Osteoblast (primary cell): ENCODE data around the gene SLC25A19. TPM values are rescaled to one million over a fixed set of nuclear protein-coding genes. Genes with fewer than 3 reads are reported as not detected.

Experiments used
- DNase-seq: peaks from one replicate; pipeline ENCODE4 v3.0.0; 2011; ENCODE audit warnings: low spot score, mixed read lengths; ENCODE audit not compliant: insufficient read length; ENCODE audit errors: missing footprints
- H2AFZ ChIP-seq: 2 replicates; pipeline ENCODE4 v1.6.0; 2011; ENCODE audit warnings: mild to moderate bottlenecking, low read length
- H3K27ac ChIP-seq: 2 replicates; pipeline ENCODE4 v1.5.1; 2011; ENCODE audit warnings: mild to moderate bottlenecking, low read depth, low read length, moderate library complexity
- H3K27me3 ChIP-seq: 2 replicates; pipeline ENCODE4 v1.6.0; 2012; ENCODE audit warnings: mild to moderate bottlenecking, control low read depth, inconsistent platforms, low read length, moderate library complexity; ENCODE audit not compliant: insufficient read depth
- H3K36me3 ChIP-seq: 2 replicates; pipeline ENCODE4 v1.5.1; 2011; ENCODE audit warnings: mild to moderate bottlenecking, low read length, control low read depth, moderate library complexity; ENCODE audit not compliant: insufficient read depth
- H3K4me1 ChIP-seq: 2 replicates; pipeline ENCODE4 v1.5.1; 2011; ENCODE audit warnings: mild to moderate bottlenecking, low read length, control low read depth, moderate library complexity; ENCODE audit not compliant: insufficient read depth
- H3K4me2 ChIP-seq: 2 replicates; pipeline ENCODE4 v1.6.0; 2011; ENCODE audit warnings: mild to moderate bottlenecking, low read length; ENCODE audit not compliant: insufficient read depth
- H3K4me3 ChIP-seq: fragments of 200-600 bp; sonication (generic); 3 replicates; pipeline ENCODE4 v1.5.1; 2012; ENCODE audit warnings: mild to moderate bottlenecking, low read length, inconsistent platforms; ENCODE audit not compliant: insufficient read depth
- H3K79me2 ChIP-seq: 2 replicates; pipeline ENCODE4 v1.6.0; 2012; ENCODE audit warnings: mild to moderate bottlenecking, low read length, control low read depth, inconsistent platforms; ENCODE audit not compliant: insufficient read depth
- H3K9me3 ChIP-seq: 2 replicates; pipeline ENCODE4 v1.5.1; 2011; ENCODE audit warnings: low read depth, low read length, control low read depth
- H4K20me1 ChIP-seq: 2 replicates; pipeline ENCODE4 v1.6.0; 2012; ENCODE audit warnings: mild to moderate bottlenecking, low read length, control low read depth; ENCODE audit not compliant: insufficient read depth
- CTCF ChIP-seq: IDR thresholded peaks from 2 replicates; pipeline ENCODE4 v1.5.1; 2011; ENCODE audit warnings: mild to moderate bottlenecking, low read depth, low read length, moderate library complexity; ENCODE audit errors: extremely low read depth
- total RNA-seq: library from RNA; depleted of rRNA; stranded (reverse); fragments of >200 nt; gene quantifications from 2 replicates; pipeline ENCODE4 v1.2.3, GENCODE V29; 2012

The SLC25A19 gene
- total RNA-seq, 1 donor, result 4.7 TPM

GRCh38 chr17:75325348-75325747 is 36.1 kb upstream of the SLC25A19 start:
- H3K27ac ChIP-seq, result no peak overlapping the region

GRCh38 chr17:75321506-75321905 is 32.3 kb upstream of the SLC25A19 start:
- peaks cover 47% of the 10 kb centered on the region for H3K36me3 ChIP-seq
- DNase-seq, result peak; percentile 27
- peaks cover 18% of the 10 kb centered on the region for H3K4me1 ChIP-seq
- H2AFZ ChIP-seq, result no peak overlapping the region
- peaks cover 15% of the 10 kb centered on the region for H3K79me2 ChIP-seq
- H4K20me1 ChIP-seq, result peaks cover 15% of the 10 kb centered on the region
- no peaks in the 10 kb centered on the region for H3K27me3 ChIP-seq
- H3K4me2 ChIP-seq, result no peak overlapping the region
- TF ChIP-seq CTCF, result no peak
- no peak overlapping the region for H3K27ac ChIP-seq
- no peak overlapping the region for H3K4me3 ChIP-seq
- no peaks in the 10 kb centered on the region for H3K9me3 ChIP-seq

More at GRCh38 chr17:75325348-75325747, 36.1 kb upstream of the SLC25A19 start:
- no peak for DNase-seq
- no peak overlapping the region for H3K4me3 ChIP-seq
- H3K9me3 ChIP-seq, result no peaks in the 10 kb centered on the region
- H2AFZ ChIP-seq, result no peak overlapping the region
- TF ChIP-seq CTCF, result no peak
- peaks cover 17% of the 10 kb centered on the region for H3K4me1 ChIP-seq
- no peak overlapping the region for H3K4me2 ChIP-seq
- no peaks in the 10 kb centered on the region for H3K27me3 ChIP-seq
- peaks cover 18% of the 10 kb centered on the region for H4K20me1 ChIP-seq
- H3K36me3 ChIP-seq, result peaks cover 28% of the 10 kb centered on the region
- peaks cover 32% of the 10 kb centered on the region for H3K79me2 ChIP-seq

GRCh38 chr17:75319904-75320691 is 30.9 kb upstream of the SLC25A19 start:
- H3K4me3 ChIP-seq, result no peak overlapping the region
- peak; percentile 75 for DNase-seq
- peaks cover 47% of the 10 kb centered on the region for H3K36me3 ChIP-seq
- no peak overlapping the region for H2AFZ ChIP-seq
- peaks cover 4% of the 10 kb centered on the region for H3K79me2 ChIP-seq
- H3K4me1 ChIP-seq, result peaks cover 9% of the 10 kb centered on the region
- H3K9me3 ChIP-seq, result no peaks in the 10 kb centered on the region
- no peaks in the 10 kb centered on the region for H3K27me3 ChIP-seq
- H3K4me2 ChIP-seq, result no peak overlapping the region
- TF ChIP-seq CTCF, result no peak
- peaks cover 7% of the 10 kb centered on the region for H4K20me1 ChIP-seq
- peak overlapping the region; percentile 35 for H3K27ac ChIP-seq

- H3K36me3 ChIP-seq, result peaks cover 42% of the 10 kb centered on the region
- no peak for TF ChIP-seq CTCF
- DNase-seq, result peak; percentile 39
- peaks cover 7% of the 10 kb centered on the region for H4K20me1 ChIP-seq
- H3K9me3 ChIP-seq, result no peaks in the 10 kb centered on the region
- H3K4me1 ChIP-seq, result peaks cover 9% of the 10 kb centered on the region
- H3K4me2 ChIP-seq, result no peak overlapping the region
- H3K79me2 ChIP-seq, result peaks cover 4% of the 10 kb centered on the region
- no peaks in the 10 kb centered on the region for H3K27me3 ChIP-seq
- no peak overlapping the region for H2AFZ ChIP-seq
- H3K4me3 ChIP-seq, result no peak overlapping the region
- no peak overlapping the region for H3K27ac ChIP-seq
Measured at GRCh38 chr17:75318615-75319222, 29.5 kb upstream of the SLC25A19 start.
